SH-SY5Y (cell line): ENCODE data around the gene NF1.

Source experiments
- GATA2 ChIP-seq: IDR thresholded peaks from 2 replicates; pipeline ENCODE4 v1.6.1; 2011; ENCODE audit warnings: mild to moderate bottlenecking, low read depth, low read length
- GATA3 ChIP-seq: IDR thresholded peaks from 2 replicates; pipeline ENCODE4 v1.6.1; 2011; ENCODE audit warnings: low read depth, mild to moderate bottlenecking, low read length, moderate library complexity

NF1 gene

GRCh38 chr17:31422443-31422842, 327.7 kb downstream of the NF1 start:
- TF ChIP-seq GATA3, result no peak

GRCh38 chr17:31424944-31425281, 330.1 kb downstream of the NF1 start:
- TF ChIP-seq GATA2 (no peak), GATA3 (no peak)

- TF ChIP-seq GATA2, result peak; percentile 100
- peak; percentile 98 for TF ChIP-seq GATA3
These were observed 330.7 kb downstream of the NF1 start for GRCh38 chr17:31425282-31426040.
